Measurements from ENCODE around the gene BCAR3.
A peak's percentile ranks its signal among the peaks of the same experiment; 100 is the strongest.

Gene BCAR3

GRCh38 chr1:93579891-93580290 lies 101.7 kb downstream of the BCAR3 start:
- no peak for FAIRE-seq
- no peak for DNase-seq (ENCODE audit: low spot score)

GRCh38 chr1:93578911-93579825 lies 102.5 kb downstream of the BCAR3 start:
- FAIRE-seq: no peak
- DNase-seq (ENCODE audit: low spot score): no peak

DNA sequence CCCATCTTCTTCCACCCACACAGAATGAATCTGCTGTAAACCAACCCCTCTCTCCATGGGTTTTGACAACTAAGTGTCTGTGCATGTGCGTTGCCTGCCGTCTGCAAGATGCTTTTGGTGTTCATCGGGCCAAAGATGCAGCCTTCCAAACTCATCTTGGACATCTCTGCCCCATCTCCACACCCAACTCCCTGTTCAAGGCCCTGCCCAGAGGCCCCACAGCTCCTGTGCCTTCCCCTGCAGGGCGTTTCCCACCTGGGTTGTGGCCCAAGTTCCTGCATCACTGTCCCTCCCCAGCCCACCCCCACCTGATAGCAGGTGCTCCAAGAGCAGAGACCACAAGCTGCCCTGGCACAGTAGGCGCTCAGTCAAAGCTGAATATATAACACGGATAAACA lies 103.2 kb downstream of the BCAR3 start:
- DNase-seq (ENCODE audit: low spot score): no peak
- FAIRE-seq: no peak

DNA sequence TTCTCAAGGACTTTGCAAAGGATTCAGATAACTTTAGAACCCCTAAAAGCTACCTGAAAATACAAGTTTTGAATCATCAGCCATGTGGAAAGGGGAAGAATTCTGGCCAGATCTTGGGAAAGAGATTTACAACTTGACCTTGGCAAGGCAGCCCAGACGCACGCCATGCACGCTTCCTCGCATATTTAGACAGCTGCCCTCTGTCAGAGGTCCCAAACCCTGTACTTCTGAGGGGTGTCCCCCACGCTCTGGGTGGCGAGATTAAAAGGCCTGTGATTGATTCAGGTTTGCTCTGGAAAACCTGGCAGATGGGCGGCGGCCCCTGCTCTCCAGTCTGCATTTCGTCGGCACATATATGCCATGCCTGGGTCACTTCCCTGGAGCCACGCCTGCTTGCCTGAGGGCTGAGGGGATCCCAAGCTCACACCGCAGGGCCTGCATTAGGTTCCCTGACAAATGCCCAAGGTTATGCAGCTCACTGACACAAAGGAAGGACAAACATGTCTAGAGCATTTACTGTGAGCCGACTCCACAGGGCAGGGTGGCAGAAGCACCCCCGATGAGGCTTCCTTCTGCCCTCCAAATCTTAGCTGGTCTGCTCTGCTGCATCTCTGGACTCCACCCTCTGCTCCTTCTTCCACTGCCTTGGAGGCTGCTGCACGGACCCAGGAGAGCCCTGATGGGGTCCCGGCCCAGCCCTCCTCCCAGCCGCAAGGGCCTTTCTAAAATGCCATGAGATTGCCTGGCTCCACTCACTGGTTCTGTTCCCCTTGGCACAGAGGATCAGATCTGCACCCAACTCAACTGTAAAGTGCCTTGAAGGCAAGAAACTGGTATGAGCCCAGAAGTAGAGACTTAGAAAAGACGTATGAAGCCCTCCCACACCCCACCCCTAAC lies 103.9 kb downstream of the BCAR3 start:
- FAIRE-seq (no peak), DNase-seq (ENCODE audit: low spot score) (no peak)

- DNase-seq (ENCODE audit: low spot score): no peak
- FAIRE-seq: no peak
Measured at GRCh38 chr1:93576746-93577145, 104.9 kb downstream of the BCAR3 start.

DNA sequence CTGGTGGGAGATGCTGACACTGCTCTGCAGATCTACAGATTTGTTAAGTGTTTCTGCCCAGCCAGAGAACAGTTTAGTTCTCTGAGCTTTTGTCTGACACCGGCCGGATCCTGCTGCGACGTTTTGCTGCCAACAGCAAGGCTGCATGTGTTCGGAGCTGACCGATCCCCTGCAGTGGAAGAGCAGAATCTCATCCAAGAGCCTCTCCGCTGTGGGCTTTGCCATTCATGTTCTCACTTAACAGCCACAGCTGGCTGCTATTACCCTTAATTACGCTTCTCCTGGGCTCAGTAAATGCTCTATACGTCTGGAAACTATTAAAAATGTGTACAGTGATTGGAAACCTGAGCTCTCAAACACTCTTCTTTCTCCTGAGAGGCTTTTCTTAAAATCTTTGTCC lies 105.3 kb downstream of the BCAR3 start:
- FAIRE-seq (no peak), DNase-seq (ENCODE audit: low spot score) (no peak)

DNA sequence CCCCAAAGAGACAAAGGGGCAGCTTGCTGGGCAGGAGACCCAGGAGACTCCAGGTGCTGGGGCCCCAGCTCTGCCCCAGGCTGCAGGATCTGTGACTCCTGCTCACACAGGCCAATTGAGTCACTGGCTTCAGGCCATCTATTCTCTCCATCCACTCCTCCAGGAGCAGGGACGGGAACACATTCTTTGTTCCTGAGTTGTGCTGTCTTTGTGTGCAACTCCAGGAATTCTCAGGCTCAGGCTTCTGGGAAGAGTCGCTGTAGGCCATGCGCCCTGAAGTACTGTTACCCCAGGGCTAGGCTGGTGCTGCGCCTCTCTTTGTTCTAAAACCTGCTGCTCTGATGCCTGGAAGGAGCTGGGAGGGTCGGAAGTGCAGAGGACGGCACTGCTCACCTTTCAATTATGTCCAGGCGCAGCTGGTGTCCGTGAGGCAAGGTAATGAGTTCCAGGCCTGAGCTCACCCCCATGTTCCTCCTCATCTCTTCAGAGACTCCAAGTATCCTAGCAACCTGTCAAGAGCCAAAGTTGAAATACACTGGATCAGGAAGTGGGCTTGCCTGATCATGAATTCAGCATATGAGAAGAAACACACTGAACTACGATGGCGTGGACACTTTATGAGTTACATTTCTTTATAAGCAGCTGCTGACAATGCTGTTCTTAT lies 105.9 kb downstream of the BCAR3 start:
- DNase-seq (ENCODE audit: low spot score): no peak
- FAIRE-seq: no peak

- no peak for DNase-seq (ENCODE audit: low spot score)
- no peak for FAIRE-seq
Measured at GRCh38 chr1:93574991-93575390, 106.6 kb downstream of the BCAR3 start.

GRCh38 chr1:93574511-93574910 lies 107.1 kb downstream of the BCAR3 start:
- DNase-seq (ENCODE audit: low spot score): no peak

GRCh38 chr1:93573940-93574469 lies 107.6 kb downstream of the BCAR3 start:
- no peak for FAIRE-seq
- no peak for DNase-seq (ENCODE audit: low spot score)

More at GRCh38 chr1:93574511-93574910, 107.1 kb downstream of the BCAR3 start:
- no peak for FAIRE-seq

GRCh38 chr1:93571623-93572310 lies 109.9 kb downstream of the BCAR3 start:
- FAIRE-seq (no peak), DNase-seq (ENCODE audit: low spot score) (no peak)

DNA sequence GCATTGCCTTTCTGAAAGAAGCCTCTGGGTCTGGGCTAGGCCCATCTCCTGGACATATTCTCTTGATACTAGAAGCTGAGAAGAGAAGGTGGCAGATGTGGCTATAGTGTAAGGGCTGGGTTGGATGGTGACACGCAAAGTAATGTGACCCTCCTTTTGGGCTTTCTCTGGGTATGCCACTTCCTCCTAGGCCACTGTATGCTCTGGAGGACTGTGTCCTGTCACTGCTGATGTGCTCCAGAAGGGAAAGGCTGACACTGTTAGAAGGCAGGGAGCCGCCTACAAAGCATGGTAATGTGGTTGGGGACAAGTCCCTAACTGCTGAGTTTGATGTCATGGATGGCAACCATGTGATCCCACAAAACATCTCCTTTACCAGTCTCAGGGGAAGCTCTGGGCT lies 112.1 kb downstream of the BCAR3 start:
- no peak for FAIRE-seq

GRCh38 chr1:93567255-93567918 lies 114.2 kb downstream of the BCAR3 start:
- DNase-seq (ENCODE audit: low spot score) (peak; percentile 51), FAIRE-seq (no peak)

More for the DNA sequence above, 112.1 kb downstream of the BCAR3 start:
- DNase-seq (ENCODE audit: low spot score): no peak

GRCh38 chr1:93566227-93566626 lies 115.4 kb downstream of the BCAR3 start:
- FAIRE-seq: no peak
- no peak for DNase-seq (ENCODE audit: low spot score)

DNA sequence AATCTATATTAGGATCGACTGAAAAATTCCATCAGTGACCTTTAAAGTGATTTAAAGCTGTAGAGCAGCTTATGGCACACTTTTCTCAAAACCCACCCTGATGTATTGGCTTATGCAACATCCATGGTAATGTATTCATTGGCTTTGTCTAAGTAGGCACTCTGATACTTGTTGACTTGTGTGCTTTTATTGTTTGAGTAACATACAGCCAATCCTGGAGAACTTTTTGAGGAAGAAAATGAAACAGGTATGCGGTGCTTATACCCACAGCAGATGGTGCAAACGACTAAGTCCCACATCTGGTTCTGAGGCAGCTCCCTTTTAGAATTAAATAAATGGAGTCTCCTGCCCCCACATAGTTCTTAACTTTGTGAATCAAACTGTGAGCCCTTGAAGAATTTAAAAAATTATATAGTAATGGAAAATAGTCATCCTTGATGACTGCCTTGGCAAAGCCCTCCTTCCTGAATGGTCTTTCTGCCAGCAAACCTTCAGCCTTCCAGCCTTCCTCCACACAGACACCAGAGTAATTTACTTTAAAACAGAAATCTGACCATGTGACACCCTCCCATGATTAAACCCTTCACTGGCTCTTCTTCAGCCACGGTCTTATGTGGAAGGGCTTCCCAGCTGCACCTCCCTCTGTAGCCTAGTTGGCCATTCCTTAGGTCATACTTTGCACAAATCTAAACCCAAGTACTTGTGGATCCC lies 116.0 kb downstream of the BCAR3 start:
- no peak for FAIRE-seq

DNA sequence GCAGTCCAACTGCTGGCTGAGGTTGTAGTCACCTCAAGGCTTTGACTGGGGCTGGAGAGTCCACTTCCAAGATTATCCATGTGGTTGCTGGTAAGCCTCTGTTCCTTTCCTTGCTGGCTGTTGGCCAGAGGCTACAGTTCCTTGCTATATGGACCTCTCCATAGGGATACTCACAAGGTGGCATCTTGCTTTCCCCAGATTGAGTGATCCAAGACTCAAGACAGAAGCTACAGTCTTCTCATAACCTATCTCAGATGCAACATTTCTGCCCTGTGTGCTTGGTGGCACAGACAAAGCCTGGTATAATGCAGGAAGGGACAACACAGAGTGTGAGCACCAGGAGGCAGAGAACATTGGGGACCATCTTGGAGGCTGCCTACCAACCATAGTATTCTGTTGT lies 121.9 kb downstream of the BCAR3 start:
- DNase-seq (ENCODE audit: low spot score): no peak
- FAIRE-seq: no peak

More for the DNA sequence above, 116.0 kb downstream of the BCAR3 start:
- no peak for DNase-seq (ENCODE audit: low spot score)

GRCh38 chr1:93559045-93559444 lies 122.6 kb downstream of the BCAR3 start:
- DNase-seq (ENCODE audit: low spot score) (no peak), FAIRE-seq (no peak)

- FAIRE-seq: no peak
- DNase-seq (ENCODE audit: low spot score): no peak
Measured at GRCh38 chr1:93556291-93556690, 125.3 kb downstream of the BCAR3 start.
